Transverse colon (tissue), 4 donors: ENCODE results near the gene MYOZ2.

ENCODE experiments used
- POLR2A ChIP-seq: fragments of 450-650 bp; IDR thresholded peaks from one replicate; pipeline ENCODE4 v1.6.1; 2016; ENCODE audit warnings: antibody characterized with exemption, mild to moderate bottlenecking, moderate library complexity
- POLR2AphosphoS5 ChIP-seq, 3 donors: sonication (generic); formaldehyde crosslinking; IDR thresholded peaks; one replicate each; pipeline ENCODE4 v1.6.1; 2016; ENCODE audit warnings: antibody characterized with exemption in 3 of 3
- TF ChIP-seq, protein P1 (sequence below), 5 experiments: fragments of 200-600 bp in 3 of 5; fragments of 450-650 bp in 2 of 5; sonication (generic) in 3 of 5; IDR thresholded peaks; 1 replicate in 2 of 5; 2 replicates in 3 of 5; pipeline ENCODE4 v1.5.1; 2016 to 2017; ENCODE audit warnings: antibody characterized with exemption in 5 of 5, inconsistent platforms in 3 of 5, mild to moderate bottlenecking in 2 of 5, moderate library complexity in 1 of 5

- TF ChIP-seq, protein P1, sequence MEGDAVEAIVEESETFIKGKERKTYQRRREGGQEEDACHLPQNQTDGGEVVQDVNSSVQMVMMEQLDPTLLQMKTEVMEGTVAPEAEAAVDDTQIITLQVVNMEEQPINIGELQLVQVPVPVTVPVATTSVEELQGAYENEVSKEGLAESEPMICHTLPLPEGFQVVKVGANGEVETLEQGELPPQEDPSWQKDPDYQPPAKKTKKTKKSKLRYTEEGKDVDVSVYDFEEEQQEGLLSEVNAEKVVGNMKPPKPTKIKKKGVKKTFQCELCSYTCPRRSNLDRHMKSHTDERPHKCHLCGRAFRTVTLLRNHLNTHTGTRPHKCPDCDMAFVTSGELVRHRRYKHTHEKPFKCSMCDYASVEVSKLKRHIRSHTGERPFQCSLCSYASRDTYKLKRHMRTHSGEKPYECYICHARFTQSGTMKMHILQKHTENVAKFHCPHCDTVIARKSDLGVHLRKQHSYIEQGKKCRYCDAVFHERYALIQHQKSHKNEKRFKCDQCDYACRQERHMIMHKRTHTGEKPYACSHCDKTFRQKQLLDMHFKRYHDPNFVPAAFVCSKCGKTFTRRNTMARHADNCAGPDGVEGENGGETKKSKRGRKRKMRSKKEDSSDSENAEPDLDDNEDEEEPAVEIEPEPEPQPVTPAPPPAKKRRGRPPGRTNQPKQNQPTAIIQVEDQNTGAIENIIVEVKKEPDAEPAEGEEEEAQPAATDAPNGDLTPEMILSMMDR (IDR thresholded peaks at IDR 0.05) = no peak
- no peak for TF ChIP-seq POLR2A
- TF ChIP-seq POLR2AphosphoS5 (IDR thresholded peaks at IDR 0.05) = no peak
These were observed 69.3 kb downstream of the MYOZ2 start for GRCh38 chr4:119204916-119205315.
